ENCODE measurements around the gene LCE1B. TPM values are rescaled to one million over a fixed set of nuclear protein-coding genes. Genes with fewer than 3 reads are reported as not detected.

The LCE1B gene
- total RNA-seq (2014; rRNA removed; shearing (Covaris generic)), result not detected in 2 replicates
- not detected in 2 replicates for polyA plus RNA-seq (2015; cell fraction: cytosol; rRNA removed)
- 0.16 TPM in 1 of 2 replicates, not detected in the other for polyA plus RNA-seq (2015; cell fraction: nucleus; rRNA removed)

GRCh38 chr1:152811671-152812070 lies at the start of gene LCE1B:
Gene LCE1B (plus strand): TSS chr1:152811971. CDS start chr1:152812447, 476 bp downstream.
- DNase-seq (ENCODE audit: low read depth), result no peak

GRCh38 chr1:152768847-152769533 lies 42.8 kb upstream of the LCE1B start:
- DNase-seq (ENCODE audit: low read depth), result peak; percentile 50

- DNase-seq (ENCODE audit: low read depth), result no peak
Observed at GRCh38 chr1:152770411-152770810, 41.4 kb upstream of the LCE1B start.

GRCh38 chr1:152774875-152775274 lies 36.9 kb upstream of the LCE1B start, which contains the start of gene LCE1F:
Gene LCE1F (plus strand): TSS chr1:152775140. CDS start chr1:152776372, 1,232 bp downstream.
- no peak for DNase-seq (ENCODE audit: low read depth)

GRCh38 chr1:152776361-152776760 lies 35.4 kb upstream of the LCE1B start:
- no peak for DNase-seq (ENCODE audit: low read depth)

GRCh38 chr1:152777510-152778137 lies 34.1 kb upstream of the LCE1B start:
- DNase-seq (ENCODE audit: low read depth), result no peak

GRCh38 chr1:152783095-152783494 lies 28.7 kb upstream of the LCE1B start:
- peak; percentile 77 for DNase-seq (ENCODE audit: low read depth)

- no peak for DNase-seq (ENCODE audit: low read depth)
Observed at GRCh38 chr1:152786077-152786476, 25.7 kb upstream of the LCE1B start, which contains the start of gene LCE1E. Gene LCE1E (plus strand): TSS chr1:152786257. CDS start chr1:152787300, 1,043 bp downstream.

- peak; percentile 6 for DNase-seq (ENCODE audit: low read depth)
Observed at GRCh38 chr1:152795686-152796085, 16.1 kb upstream of the LCE1B start.

- no peak for DNase-seq (ENCODE audit: low read depth)
Observed at GRCh38 chr1:152796421-152796820, 15.3 kb upstream of the LCE1B start, which contains the start of gene LCE1D. Gene LCE1D (plus strand): TSS chr1:152796721. CDS start chr1:152797795, 1,074 bp downstream.

GRCh38 chr1:152801333-152801732 lies 10.4 kb upstream of the LCE1B start:
- DNase-seq (ENCODE audit: low read depth), result no peak

GRCh38 chr1:152806576-152806975 lies 5.2 kb upstream of the LCE1B start, which contains the start of gene LCE1C:
Gene LCE1C (minus strand): TSS chr1:152806651. CDS start chr1:152805478, 1,173 bp downstream.
- DNase-seq (ENCODE audit: low read depth), result no peak

- DNase-seq (ENCODE audit: low read depth), result no peak
Observed at GRCh38 chr1:152811050-152811449, 721 bp upstream of the LCE1B start.

- peak; percentile 35 for DNase-seq (ENCODE audit: low read depth)
Observed at GRCh38 chr1:152817309-152817708, 5.5 kb downstream of the LCE1B start.

- DNase-seq (ENCODE audit: low read depth), result no peak
Observed at GRCh38 chr1:152823294-152823693, 11.5 kb downstream of the LCE1B start.

GRCh38 chr1:152824964-152825363 lies 13.2 kb downstream of the LCE1B start:
- no peak for DNase-seq (ENCODE audit: low read depth)

- no peak for DNase-seq (ENCODE audit: low read depth)
Observed at GRCh38 chr1:152827173-152827572, 15.4 kb downstream of the LCE1B start, which contains the start of gene LCE1A. Gene LCE1A (plus strand): TSS chr1:152827473. CDS start chr1:152827473, 0 bp downstream.

GRCh38 chr1:152836870-152837269 lies 25.1 kb downstream of the LCE1B start:
- DNase-seq (ENCODE audit: low read depth), result no peak

GRCh38 chr1:152842556-152842955 lies 30.8 kb downstream of the LCE1B start, which contains the start of gene LCE6A:
Gene LCE6A (plus strand): TSS chr1:152842856. CDS start chr1:152843521, 665 bp downstream.
- DNase-seq (ENCODE audit: low read depth), result no peak

- DNase-seq (ENCODE audit: low read depth), result peak; percentile 55
Observed at GRCh38 chr1:152855661-152856060, 43.9 kb downstream of the LCE1B start.

GRCh38 chr1:152858062-152858461 lies 46.3 kb downstream of the LCE1B start:
- no peak for DNase-seq (ENCODE audit: low read depth)

GRCh38 chr1:152859696-152860095 lies 47.9 kb downstream of the LCE1B start, which contains the start of gene LCE7A:
Gene LCE7A (plus strand): TSS chr1:152859996. CDS start chr1:152860698, 702 bp downstream.
- DNase-seq (ENCODE audit: low read depth), result no peak
